Measurements from ENCODE around the gene H2BK1. TPM values are rescaled to one million over a fixed set of nuclear protein-coding genes. Genes with fewer than 3 reads are reported as not detected.

H2BK1 gene
- total RNA-seq, 1 experiment from 2014 or later = 0.69 TPM

GRCh38 chr7:151228024-151228866 lies 18.0 kb upstream of the H2BK1 start:
- peak overlapping the region; percentile 66; the same call in 1 of the 2 replicates for H3K27ac ChIP-seq (ENCODE audit: low read depth, low read length)
- ATAC-seq = no peak

More at GRCh38 chr7:151228024-151228866, 18.0 kb upstream of the H2BK1 start:
- H3K9ac ChIP-seq (ENCODE audit: low read length) = peak overlapping the region; percentile 90
- no peaks in the 10 kb centered on the region for H3K27me3 ChIP-seq (ENCODE audit: insufficient read depth, low read length)
- no peaks in the 10 kb centered on the region for H3K9me2 ChIP-seq (ENCODE audit: insufficient read depth)
- CTCF ChIA-PET = interaction anchor here (0.7 to 1.3 kb wide), 3 partner anchors 15 to 92 kb away, joined by 3 to 12 read pairs (median 6); no protein-coding TSS in a partner anchor
- intact Hi-C loops (cut with micrococcal nuclease) = no loop called here
- H3K36me3 ChIP-seq (ENCODE audit: control insufficient read depth in 1 of 2, insufficient read depth in 2 of 2, low read length in 2 of 2) = peaks cover 9 to 22% of the 10 kb centered on the region in 2 experiments; a peak in 3 of 4 replicates
- POLR2A ChIA-PET = interaction anchor here (0.8 to 1.8 kb wide), 3 partner anchors 14 to 16 kb away, joined by 3 to 5 read pairs (median 4); no protein-coding TSS in a partner anchor
- H2AFZ ChIP-seq (ENCODE audit: low read depth, low read length, poor library complexity, severe bottlenecking) = no peak overlapping the region
- TF ChIP-seq EZH2 (IDR thresholded peaks at IDR 0.05) (no peak), MAX (IDR thresholded peaks at IDR 0.05) (no peak), CBX3 (IDR thresholded peaks at IDR 0.05; ENCODE audit: low read depth) (no peak), EZH2phosphoT487 (IDR thresholded peaks at IDR 0.05; ENCODE audit: borderline replicate concordance) (no peak), ZBTB33 (IDR thresholded peaks at IDR 0.05; ENCODE audit: extremely low read depth, insufficient replicate concordance, low read length) (no peak), POLR2AphosphoS5 (IDR thresholded peaks at IDR 0.05; ENCODE audit: low read depth, low read length) (no peak), ATF3 (IDR thresholded peaks at IDR 0.05) (no peak), TCF7L2 (IDR thresholded peaks at IDR 0.05; ENCODE audit: borderline replicate concordance, extremely low read depth, insufficient read depth, insufficient read length) (no peak), SIN3A (IDR thresholded peaks at IDR 0.05; ENCODE audit: low read depth) (no peak), ZNF274 (IDR thresholded peaks at IDR 0.05; ENCODE audit: low read depth, low read length) (no peak), POLR2A (IDR thresholded peaks at IDR 0.05; ENCODE audit: borderline replicate concordance, extremely low read depth, insufficient read depth, insufficient read length) (no peak), RAD21 (IDR thresholded peaks at IDR 0.05; ENCODE audit: low read depth) (no peak), ELF1 (IDR thresholded peaks at IDR 0.05; ENCODE audit: borderline replicate concordance, low read depth) (no peak), ZFX (IDR thresholded peaks at IDR 0.05) (no peak)
- TF ChIP-seq, protein P1, sequence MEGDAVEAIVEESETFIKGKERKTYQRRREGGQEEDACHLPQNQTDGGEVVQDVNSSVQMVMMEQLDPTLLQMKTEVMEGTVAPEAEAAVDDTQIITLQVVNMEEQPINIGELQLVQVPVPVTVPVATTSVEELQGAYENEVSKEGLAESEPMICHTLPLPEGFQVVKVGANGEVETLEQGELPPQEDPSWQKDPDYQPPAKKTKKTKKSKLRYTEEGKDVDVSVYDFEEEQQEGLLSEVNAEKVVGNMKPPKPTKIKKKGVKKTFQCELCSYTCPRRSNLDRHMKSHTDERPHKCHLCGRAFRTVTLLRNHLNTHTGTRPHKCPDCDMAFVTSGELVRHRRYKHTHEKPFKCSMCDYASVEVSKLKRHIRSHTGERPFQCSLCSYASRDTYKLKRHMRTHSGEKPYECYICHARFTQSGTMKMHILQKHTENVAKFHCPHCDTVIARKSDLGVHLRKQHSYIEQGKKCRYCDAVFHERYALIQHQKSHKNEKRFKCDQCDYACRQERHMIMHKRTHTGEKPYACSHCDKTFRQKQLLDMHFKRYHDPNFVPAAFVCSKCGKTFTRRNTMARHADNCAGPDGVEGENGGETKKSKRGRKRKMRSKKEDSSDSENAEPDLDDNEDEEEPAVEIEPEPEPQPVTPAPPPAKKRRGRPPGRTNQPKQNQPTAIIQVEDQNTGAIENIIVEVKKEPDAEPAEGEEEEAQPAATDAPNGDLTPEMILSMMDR (IDR thresholded peaks at IDR 0.05 in 2 of 3, conservative IDR thresholded peaks at IDR 0.05 in 1 of 3; ENCODE audit: borderline replicate concordance in 1 of 3, insufficient read depth in 1 of 3, low read depth in 2 of 3, low read length in 2 of 3) = no peak
- peaks cover 14 to 29% of the 10 kb centered on the region in 2 experiments for H3K4me1 ChIP-seq (ENCODE audit: control insufficient read depth in 1 of 2, insufficient read depth in 2 of 2, low read length in 2 of 2)
- peak overlapping the region; percentile 76 to 83 for H3K4me3 ChIP-seq (replicated peaks in 1 of 2; ENCODE audit: low read depth in 1 of 2, low read length in 2 of 2)
- peaks cover 35% of the 10 kb centered on the region for H3K79me2 ChIP-seq (ENCODE audit: insufficient read depth, low read length)
- H3K9me3 ChIP-seq (ENCODE audit: control insufficient read depth in 1 of 2, insufficient read depth in 1 of 2, low read depth in 1 of 2, low read length in 2 of 2) = no peaks in the 10 kb centered on the region
- H4K20me1 ChIP-seq (ENCODE audit: insufficient read depth) = no peaks in the 10 kb centered on the region
- H3K4me2 ChIP-seq (ENCODE audit: low read length) = peak overlapping the region; percentile 88
- BruUV-seq (replicated peaks) = no TSS peak
- RAD21 ChIA-PET (ENCODE audit: low non-redundant PET in 1 of 2, low total read pairs in 2 of 2, uncharacterized antibody in 2 of 2, unreplicated experiment in 2 of 2) = no interaction called here
- no peak for DNase-seq (ENCODE audit: low read depth, low spot score)

Measured in HCT116 (cell line).